ENCODE results near the gene MYMX.
A peak's percentile ranks its signal among the peaks of the same experiment; 100 is the strongest.
"Not testable (repeated sequence)": the region's sequence is repeated elsewhere in the genome, so short reads cannot be mapped to it uniquely, and the experiment has no call there.

The MYMX gene

GRCh38 chr6:44216677-44217331 lies at the start of gene MYMX:
Gene MYMX (plus strand): TSS chr6:44216926. CDS start chr6:44217472, 546 bp downstream.
- DNase-seq (ENCODE audit: low spot score): peak; percentile 37

GRCh38 chr6:44167567-44167966 lies 49.2 kb upstream of the MYMX start:
- DNase-seq (ENCODE audit: low spot score): no peak

DNA sequence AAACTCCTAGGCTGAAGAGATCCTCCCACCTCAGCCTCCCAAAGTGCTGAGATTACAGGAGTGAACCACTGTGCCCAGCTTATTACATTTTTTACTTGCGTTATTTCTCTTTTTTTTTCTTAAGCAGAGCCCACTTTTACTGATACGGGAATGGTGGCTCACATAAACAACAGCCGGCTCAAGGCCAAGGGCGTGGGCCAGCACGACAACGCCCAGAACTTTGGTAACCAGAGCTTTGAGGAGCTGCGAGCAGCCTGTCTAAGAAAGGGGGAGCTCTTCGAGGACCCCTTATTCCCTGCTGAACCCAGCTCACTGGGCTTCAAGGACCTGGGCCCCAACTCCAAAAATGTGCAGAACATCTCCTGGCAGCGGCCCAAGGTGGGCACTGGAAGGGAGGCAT lies 47.6 kb upstream of the MYMX start:
- no peak for DNase-seq (ENCODE audit: low spot score)

- no peak for DNase-seq (ENCODE audit: low spot score)
Observed at GRCh38 chr6:44169886-44170570, 46.7 kb upstream of the MYMX start.

- DNase-seq (ENCODE audit: low spot score): no peak
Observed at GRCh38 chr6:44171899-44172546, 44.7 kb upstream of the MYMX start.

DNA sequence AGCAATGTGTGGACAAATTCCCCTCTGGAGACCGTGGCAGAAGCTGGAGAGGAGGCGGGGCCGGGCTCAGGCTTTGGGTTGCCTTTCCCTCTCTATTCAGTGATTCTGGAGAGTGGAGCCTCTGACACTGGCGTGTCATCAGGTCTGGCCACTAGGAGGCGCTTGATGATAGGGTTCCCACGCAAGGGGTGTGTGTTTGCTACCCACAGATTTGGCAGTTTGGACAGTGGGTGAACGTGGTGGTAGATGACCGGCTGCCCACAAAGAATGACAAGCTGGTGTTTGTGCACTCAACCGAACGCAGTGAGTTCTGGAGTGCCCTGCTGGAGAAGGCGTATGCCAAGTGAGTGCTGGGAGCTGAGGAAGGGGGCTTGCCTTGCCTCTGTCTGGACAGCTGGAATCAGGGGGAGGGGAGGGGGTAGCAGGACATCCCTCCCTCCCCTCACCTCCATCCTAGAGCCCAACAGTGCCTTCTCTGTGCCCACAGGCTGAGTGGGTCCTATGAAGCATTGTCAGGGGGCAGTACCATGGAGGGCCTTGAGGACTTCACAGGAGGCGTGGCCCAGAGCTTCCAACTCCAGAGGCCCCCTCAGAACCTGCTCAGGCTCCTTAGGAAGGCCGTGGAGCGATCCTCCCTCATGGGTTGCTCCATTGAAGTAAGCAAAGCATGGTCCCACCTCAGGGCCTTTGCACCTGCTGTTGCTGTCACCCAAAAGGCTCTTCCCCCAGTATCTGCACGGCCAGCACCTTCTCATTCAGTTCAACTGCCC lies 43.8 kb upstream of the MYMX start:
- peak; percentile 93 for DNase-seq (ENCODE audit: low spot score)

DNA sequence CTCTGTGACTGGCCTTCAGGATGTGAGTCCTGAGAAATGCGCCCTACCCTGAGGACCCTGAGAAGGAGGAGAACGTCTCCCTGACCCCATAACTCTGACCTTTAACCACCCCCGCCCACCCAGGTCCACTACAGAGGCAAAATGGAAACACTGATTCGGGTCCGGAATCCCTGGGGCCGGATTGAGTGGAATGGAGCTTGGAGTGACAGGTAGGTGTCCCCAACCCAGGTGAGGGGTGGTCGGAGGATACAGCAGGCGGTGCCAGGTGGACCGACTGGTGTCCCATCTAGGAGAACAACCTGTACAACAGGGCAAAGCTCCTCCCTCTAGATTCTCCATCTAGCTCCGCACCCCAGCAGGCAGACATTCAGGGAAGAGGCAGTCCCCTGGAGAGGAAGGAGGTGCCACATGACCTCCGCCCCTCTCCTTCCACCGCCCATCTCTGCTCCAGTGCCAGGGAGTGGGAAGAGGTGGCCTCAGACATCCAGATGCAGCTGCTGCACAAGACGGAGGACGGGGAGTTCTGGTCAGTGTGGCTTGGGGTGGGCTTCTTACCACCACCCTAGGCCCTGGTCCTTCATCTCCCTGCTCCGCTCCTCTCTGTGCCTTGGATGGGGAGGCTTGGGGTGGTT lies 40.5 kb upstream of the MYMX start:
- DNase-seq (ENCODE audit: low spot score): no peak

- DNase-seq (ENCODE audit: low spot score): no peak
Observed at GRCh38 chr6:44176762-44177509, 39.8 kb upstream of the MYMX start.

DNA sequence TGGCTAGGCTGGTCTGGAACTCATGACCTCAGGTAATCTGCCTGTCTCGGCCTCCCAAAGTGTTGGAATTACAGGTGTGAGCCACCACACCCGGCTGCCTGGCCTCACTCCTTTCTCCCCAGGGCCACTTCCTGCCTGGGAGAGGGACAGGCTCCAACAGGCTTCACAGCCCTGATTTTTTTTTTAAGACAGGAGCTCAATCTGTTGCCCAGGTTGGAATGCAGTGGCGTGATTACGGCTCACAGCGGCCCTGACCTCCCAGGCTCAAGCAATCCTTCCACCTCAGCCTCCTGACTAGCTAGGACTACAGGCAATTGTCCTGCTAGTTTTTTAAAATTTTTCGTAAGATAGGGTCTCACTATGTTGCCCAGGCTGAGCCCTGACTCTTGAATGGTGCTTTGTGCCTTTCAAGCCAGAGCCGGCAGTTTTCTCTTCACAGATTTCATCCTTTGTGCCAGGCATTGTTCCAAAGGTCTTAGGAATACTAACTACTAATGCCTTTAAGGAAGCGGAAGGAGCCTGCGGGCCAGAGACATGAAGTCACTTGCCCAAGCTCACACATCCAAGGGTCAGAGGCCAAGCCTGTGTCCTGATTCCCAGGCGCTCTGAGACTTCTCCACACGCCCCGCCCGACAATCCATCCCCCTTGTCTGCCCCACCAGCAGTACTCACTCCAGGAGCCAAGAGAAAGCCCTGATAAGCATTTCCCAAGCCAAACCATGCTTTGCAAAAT lies 38.9 kb upstream of the MYMX start:
- no peak for DNase-seq (ENCODE audit: low spot score)

DNA sequence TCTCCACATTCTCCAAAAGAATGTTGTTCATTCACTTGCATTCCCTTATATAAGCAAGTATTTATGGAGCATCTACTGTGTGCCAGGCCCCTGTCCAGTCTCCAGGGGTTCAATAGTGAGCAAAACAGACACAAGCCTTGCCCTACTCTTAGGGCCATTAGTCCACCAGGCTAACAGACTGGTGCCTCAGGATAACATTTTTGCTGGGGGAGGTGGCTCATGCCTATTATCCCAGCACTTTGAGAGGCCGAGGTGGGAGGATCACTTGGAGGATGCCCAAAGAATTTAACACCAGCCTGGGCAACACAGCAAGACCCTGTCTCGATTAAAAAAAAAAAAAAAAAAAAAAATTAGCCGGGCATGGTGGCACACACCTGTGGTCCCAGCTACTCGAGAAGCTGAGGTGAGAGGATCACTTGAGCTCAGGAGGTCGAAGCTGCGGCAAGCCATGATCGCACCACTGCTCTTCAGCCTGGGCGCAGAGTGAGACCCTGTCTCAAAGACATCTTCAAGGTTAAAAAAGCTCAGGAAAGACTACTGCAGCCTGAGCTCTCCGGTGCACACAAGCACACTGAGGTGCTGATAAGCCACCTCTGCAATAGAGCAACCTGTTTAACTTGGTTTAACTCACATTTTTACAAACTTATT lies 38.2 kb upstream of the MYMX start:
- no peak for DNase-seq (ENCODE audit: low spot score)

DNA sequence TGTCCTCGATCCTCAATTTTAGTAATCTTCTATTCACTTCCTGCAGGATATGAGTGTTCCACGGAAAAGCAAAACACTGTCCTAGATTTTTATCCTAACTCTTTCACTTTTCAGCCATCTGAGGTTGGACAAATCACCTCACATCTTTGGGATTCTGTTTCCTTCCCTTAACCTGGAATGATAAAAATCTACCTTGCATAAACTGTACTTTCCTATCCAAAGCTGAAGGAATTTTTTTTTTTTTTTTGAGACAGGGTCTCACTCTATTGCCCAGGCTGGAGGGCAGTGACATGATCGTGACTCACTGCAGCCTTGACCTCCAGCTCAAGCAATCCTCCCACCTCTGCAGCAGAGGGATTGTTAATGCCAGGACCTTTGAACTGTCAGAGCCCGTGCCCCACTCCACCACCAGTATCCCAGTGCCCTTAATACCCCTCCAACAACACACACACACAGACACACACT lies 37.6 kb upstream of the MYMX start:
- no peak for DNase-seq (ENCODE audit: low spot score)

DNA sequence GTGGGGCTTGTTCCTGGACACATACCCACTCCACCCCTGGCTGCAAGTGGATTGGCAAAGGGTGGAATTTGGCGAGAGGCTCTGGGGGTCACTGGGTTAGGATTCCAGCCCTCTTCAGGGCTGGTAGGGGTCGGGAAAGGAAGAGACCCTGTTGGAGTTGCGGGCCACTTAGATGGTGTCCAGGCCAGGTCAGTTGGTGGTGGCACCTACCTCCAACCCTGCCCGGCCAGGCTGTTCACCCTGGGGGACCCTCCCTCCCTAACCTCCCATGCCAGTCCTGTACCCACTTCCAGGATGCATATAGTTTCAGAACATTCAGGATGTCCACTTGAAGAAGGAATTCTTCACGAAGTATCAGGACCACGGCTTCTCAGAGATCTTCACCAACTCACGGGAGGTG lies 37.1 kb upstream of the MYMX start:
- DNase-seq (ENCODE audit: low spot score): no peak

GRCh38 chr6:44180406-44180805 lies 36.3 kb upstream of the MYMX start:
- DNase-seq (ENCODE audit: low spot score): peak; percentile 15

GRCh38 chr6:44180886-44181285 lies 35.8 kb upstream of the MYMX start:
- DNase-seq (ENCODE audit: low spot score): peak; percentile 3

- not testable (repeated sequence) for DNase-seq (ENCODE audit: low spot score)
Observed at GRCh38 chr6:44181784-44182183, 34.9 kb upstream of the MYMX start.

GRCh38 chr6:44182911-44183390 lies 33.8 kb upstream of the MYMX start:
- peak; percentile 3 for DNase-seq (ENCODE audit: low spot score)

- no peak for DNase-seq (ENCODE audit: low spot score)
Observed at GRCh38 chr6:44183783-44184182, 32.9 kb upstream of the MYMX start.

GRCh38 chr6:44185356-44185755 lies 31.4 kb upstream of the MYMX start:
- not testable (repeated sequence) for DNase-seq (ENCODE audit: low spot score)

GRCh38 chr6:44185953-44186634 lies 30.6 kb upstream of the MYMX start:
- no peak for DNase-seq (ENCODE audit: low spot score)

All from iPS-NIHi11 (cell line).